ENCODE data around the gene RALB.

- no peak for TF ChIP-seq CTCF (IDR thresholded peaks at IDR 0.05 in 4 of 5, conservative IDR thresholded peaks at IDR 0.05 in 1 of 5)
- no peak for TF ChIP-seq POLR2A (IDR thresholded peaks at IDR 0.05)
Measured at GRCh38 chr2:120326066-120326465, 73.4 kb downstream of the RALB start.
